ENCODE results near the gene TAF11L12. TPM values are rescaled to one million over a fixed set of nuclear protein-coding genes. Genes with fewer than 3 reads are reported as not detected.
"Not testable (repeated sequence)": the region's sequence is repeated elsewhere in the genome, so short reads cannot be mapped to it uniquely, and the experiment has no call there.

The TAF11L12 gene
- total and polyA plus RNA-seq, 5 donors from 2014 or later = not detected

- Mint-ChIP-seq H3K4me1 (no peaks in the 10 kb centered on the region), H3K36me3 (no peaks in the 10 kb centered on the region), H3K27me3 (no peaks in the 10 kb centered on the region), H3K4me3 (no peak overlapping the region), H3K9me3 (peaks cover 0 to 11% (median 4%) of the 10 kb centered on the region in 7 donors), H3K27ac (no peak overlapping the region)
- ATAC-seq (ENCODE audit: low read depth in 2 of 2) (no peak), DNase-seq (no peak)
- H3K4me1 ChIP-seq (ENCODE audit: control insufficient read depth, insufficient read depth, low read length, poor library complexity, severe bottlenecking) = no peaks in the 10 kb centered on the region
- H3K4me3 ChIP-seq (ENCODE audit: low read depth, low read length) = no peak overlapping the region
- H3K36me3 ChIP-seq (ENCODE audit: control insufficient read depth, insufficient read depth, low read length) = no peaks in the 10 kb centered on the region
- H3K27me3 ChIP-seq (ENCODE audit: control insufficient read depth, insufficient read depth, low read length) = no peaks in the 10 kb centered on the region
- peaks cover 0 to 4% of the 10 kb centered on the region in 2 experiments for H3K9me3 ChIP-seq (ENCODE audit: control insufficient read depth in 2 of 2, low read length in 2 of 2)
- no peak overlapping the region for H3K27ac ChIP-seq (ENCODE audit: insufficient read depth, low read length, poor library complexity, severe bottlenecking)
These were observed 4.8 kb downstream of the TAF11L12 start for GRCh38 chr5:17614872-17615605.

- H3K4me3 ChIP-seq (ENCODE audit: low read depth, low read length) = no peak overlapping the region
- H3K27me3 ChIP-seq (ENCODE audit: control insufficient read depth, insufficient read depth, low read length) = no peaks in the 10 kb centered on the region
- no peaks in the 10 kb centered on the region for H3K27me3 Mint-ChIP-seq
- no peaks in the 10 kb centered on the region for H3K36me3 Mint-ChIP-seq
- H3K9me3 ChIP-seq (ENCODE audit: control insufficient read depth in 2 of 2, low read length in 2 of 2) = peaks cover 0 to 8% of the 10 kb centered on the region in 2 experiments
- H3K4me1 ChIP-seq (ENCODE audit: control insufficient read depth, insufficient read depth, low read length, poor library complexity, severe bottlenecking) = no peaks in the 10 kb centered on the region
- H3K27ac ChIP-seq (ENCODE audit: insufficient read depth, low read length, poor library complexity, severe bottlenecking) = no peak overlapping the region
- no peak overlapping the region for H3K4me3 Mint-ChIP-seq
- H3K9me3 Mint-ChIP-seq = peaks cover 0 to 14% (median 2%) of the 10 kb centered on the region in 7 donors
- no peak for DNase-seq
- ATAC-seq (ENCODE audit: low read depth in 2 of 2) = no peak
- H3K4me1 Mint-ChIP-seq = no peaks in the 10 kb centered on the region
- H3K27ac Mint-ChIP-seq = no peak overlapping the region
- no peaks in the 10 kb centered on the region for H3K36me3 ChIP-seq (ENCODE audit: control insufficient read depth, insufficient read depth, low read length)
These were observed 9.2 kb downstream of the TAF11L12 start for GRCh38 chr5:17619354-17619753.

GRCh38 chr5:17620627-17621026, 10.4 kb downstream of the TAF11L12 start:
- Mint-ChIP-seq H3K4me3 (no peak overlapping the region), H3K4me1 (no peaks in the 10 kb centered on the region), H3K36me3 (no peaks in the 10 kb centered on the region), H3K9me3 (peaks cover 0 to 13% (median 2%) of the 10 kb centered on the region in 7 donors), H3K27ac (no peak overlapping the region), H3K27me3 (no peaks in the 10 kb centered on the region)
- H3K9me3 ChIP-seq (ENCODE audit: control insufficient read depth in 2 of 2, low read length in 2 of 2) = peaks cover 0 to 5% of the 10 kb centered on the region in 2 experiments
- no peak for ATAC-seq (ENCODE audit: low read depth in 2 of 2)
- no peaks in the 10 kb centered on the region for H3K27me3 ChIP-seq (ENCODE audit: control insufficient read depth, insufficient read depth, low read length)
- H3K36me3 ChIP-seq (ENCODE audit: control insufficient read depth, insufficient read depth, low read length) = no peaks in the 10 kb centered on the region
- DNase-seq = no peak
- no peak overlapping the region for H3K4me3 ChIP-seq (ENCODE audit: low read depth, low read length)
- no peak overlapping the region for H3K27ac ChIP-seq (ENCODE audit: insufficient read depth, low read length, poor library complexity, severe bottlenecking)
- H3K4me1 ChIP-seq (ENCODE audit: control insufficient read depth, insufficient read depth, low read length, poor library complexity, severe bottlenecking) = no peaks in the 10 kb centered on the region

DNA sequence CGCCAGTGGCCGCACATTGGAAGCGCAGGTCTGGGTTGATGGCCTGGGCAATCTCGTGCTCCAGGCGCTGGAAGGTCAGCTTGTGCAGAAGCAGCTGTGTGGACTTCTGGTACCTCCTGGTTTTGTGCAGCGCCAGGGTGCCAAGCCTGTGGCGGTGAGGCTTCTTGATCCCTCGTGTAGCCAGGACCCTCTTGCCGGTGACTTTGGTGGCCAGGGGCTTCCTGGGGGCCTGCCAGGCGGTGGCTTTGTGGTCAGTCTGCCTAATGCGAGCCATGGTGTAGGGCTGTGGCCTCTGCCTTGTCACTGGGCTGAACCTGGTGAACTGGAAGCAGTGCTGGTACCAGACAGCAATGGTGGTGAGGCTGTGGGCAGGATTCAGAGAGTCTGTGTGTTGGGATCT, 15.5 kb downstream of the TAF11L12 start:
- no peak for ATAC-seq (ENCODE audit: low read depth in 2 of 2)
- peaks cover 0 to under 1% of the 10 kb centered on the region in 2 experiments for H3K9me3 ChIP-seq (ENCODE audit: control insufficient read depth in 2 of 2, low read length in 2 of 2)
- no peaks in the 10 kb centered on the region for H3K4me1 ChIP-seq (ENCODE audit: control insufficient read depth, insufficient read depth, low read length, poor library complexity, severe bottlenecking)
- no peaks in the 10 kb centered on the region for H3K4me1 Mint-ChIP-seq
- H3K36me3 ChIP-seq (ENCODE audit: control insufficient read depth, insufficient read depth, low read length) = no peaks in the 10 kb centered on the region
- no peaks in the 10 kb centered on the region for H3K27me3 ChIP-seq (ENCODE audit: control insufficient read depth, insufficient read depth, low read length)
- H3K27me3 Mint-ChIP-seq = no peaks in the 10 kb centered on the region
- H3K27ac Mint-ChIP-seq = no peak overlapping the region
- no peaks in the 10 kb centered on the region for H3K36me3 Mint-ChIP-seq
- no peak overlapping the region for H3K27ac ChIP-seq (ENCODE audit: insufficient read depth, low read length, poor library complexity, severe bottlenecking)
- no peak overlapping the region for H3K4me3 Mint-ChIP-seq
- H3K4me3 ChIP-seq (ENCODE audit: low read depth, low read length) = no peak overlapping the region
- DNase-seq = no peak
- H3K9me3 Mint-ChIP-seq = peaks cover 0 to 14% (median 2%) of the 10 kb centered on the region in 7 donors

- DNase-seq; H3K9me3 ChIP-seq (ENCODE audit: control insufficient read depth in 2 of 2, low read length in 2 of 2); H3K4me1 ChIP-seq (ENCODE audit: control insufficient read depth, insufficient read depth, low read length, poor library complexity, severe bottlenecking); H3K36me3 ChIP-seq (ENCODE audit: control insufficient read depth, insufficient read depth, low read length); H3K27ac ChIP-seq (ENCODE audit: insufficient read depth, low read length, poor library complexity, severe bottlenecking); ATAC-seq (ENCODE audit: low read depth in 2 of 2); H3K27ac Mint-ChIP-seq; H3K27me3 Mint-ChIP-seq; H3K36me3 Mint-ChIP-seq; H3K4me3 Mint-ChIP-seq; H3K4me1 Mint-ChIP-seq; H3K4me3 ChIP-seq (ENCODE audit: low read depth, low read length); H3K27me3 ChIP-seq (ENCODE audit: control insufficient read depth, insufficient read depth, low read length): not testable (repeated sequence)
- peaks cover 0 to 16% (median 10%) of the 10 kb centered on the region in 7 donors for H3K9me3 Mint-ChIP-seq
These were observed 21.6 kb downstream of the TAF11L12 start, which contains the start of gene TAF11L13 for GRCh38 chr5:17631788-17632187. Gene TAF11L13 (plus strand): TSS chr5:17632088.

DNA sequence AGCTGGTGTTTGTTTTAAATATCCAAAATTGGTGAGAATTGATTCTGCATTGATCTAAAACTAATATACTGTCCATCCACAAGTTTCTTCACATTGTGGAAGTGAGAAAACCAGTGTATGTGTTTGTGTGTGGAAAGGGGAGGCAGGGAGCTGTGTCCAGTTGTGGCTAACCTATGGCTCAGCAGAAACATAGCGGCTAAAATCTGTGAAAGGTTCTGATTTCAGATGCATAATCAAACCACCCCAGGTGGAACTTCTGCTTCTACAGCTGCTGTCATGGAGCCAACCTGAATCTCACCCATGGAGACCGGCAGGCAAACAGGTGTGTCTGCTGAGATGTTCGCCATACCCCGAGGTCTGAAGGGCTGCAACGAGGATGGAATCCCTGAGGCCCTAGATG, 24.0 kb downstream of the TAF11L12 start, which contains the start of gene TAF11L14:
TSS of gene TAF11L14 (plus strand) at position 301 of the 400 bp plus-strand sequence.
- ATAC-seq (ENCODE audit: low read depth in 2 of 2) (no peak), DNase-seq (no peak)
- no peak within 1 kb of the TSS for H3K4me3 Mint-ChIP-seq
- H3K4me1 Mint-ChIP-seq = no peaks in the 10 kb centered on the region
- Histone ChIP-seq H3K27ac (ENCODE audit: insufficient read depth, low read length, poor library complexity, severe bottlenecking) (no peak within 1 kb of the TSS), H3K27me3 (ENCODE audit: control insufficient read depth, insufficient read depth, low read length) (no peaks in the 10 kb centered on the region), H3K36me3 (ENCODE audit: control insufficient read depth, insufficient read depth, low read length) (no peaks in the 10 kb centered on the region), H3K4me3 (ENCODE audit: low read depth, low read length) (no peak within 1 kb of the TSS), H3K4me1 (ENCODE audit: control insufficient read depth, insufficient read depth, low read length, poor library complexity, severe bottlenecking) (no peaks in the 10 kb centered on the region), H3K9me3 (ENCODE audit: control insufficient read depth in 2 of 2, low read length in 2 of 2) (no peaks in the 10 kb centered on the region)
- no peak within 1 kb of the TSS for H3K27ac Mint-ChIP-seq
- H3K9me3 Mint-ChIP-seq = peaks cover 0 to 17% (median 10%) of the 10 kb centered on the region in 7 donors
- no peaks in the 10 kb centered on the region for H3K27me3 Mint-ChIP-seq
- no peaks in the 10 kb centered on the region for H3K36me3 Mint-ChIP-seq

- H3K9me3 ChIP-seq (ENCODE audit: control insufficient read depth in 2 of 2, low read length in 2 of 2); H3K4me3 Mint-ChIP-seq; H3K4me1 Mint-ChIP-seq; H3K4me1 ChIP-seq (ENCODE audit: control insufficient read depth, insufficient read depth, low read length, poor library complexity, severe bottlenecking); H3K27me3 ChIP-seq (ENCODE audit: control insufficient read depth, insufficient read depth, low read length); DNase-seq; H3K27me3 Mint-ChIP-seq; ATAC-seq (ENCODE audit: low read depth in 2 of 2); H3K4me3 ChIP-seq (ENCODE audit: low read depth, low read length); H3K36me3 Mint-ChIP-seq; H3K36me3 ChIP-seq (ENCODE audit: control insufficient read depth, insufficient read depth, low read length); H3K27ac ChIP-seq (ENCODE audit: insufficient read depth, low read length, poor library complexity, severe bottlenecking): not testable (repeated sequence)
- peaks cover 0 to 19% (median 4%) of the 10 kb centered on the region in 7 donors for H3K9me3 Mint-ChIP-seq
- peak overlapping the region in 1 of 3 donors; percentile 17 for H3K27ac Mint-ChIP-seq
These were observed 39.0 kb downstream of the TAF11L12 start for GRCh38 chr5:17649232-17649631.

DNA sequence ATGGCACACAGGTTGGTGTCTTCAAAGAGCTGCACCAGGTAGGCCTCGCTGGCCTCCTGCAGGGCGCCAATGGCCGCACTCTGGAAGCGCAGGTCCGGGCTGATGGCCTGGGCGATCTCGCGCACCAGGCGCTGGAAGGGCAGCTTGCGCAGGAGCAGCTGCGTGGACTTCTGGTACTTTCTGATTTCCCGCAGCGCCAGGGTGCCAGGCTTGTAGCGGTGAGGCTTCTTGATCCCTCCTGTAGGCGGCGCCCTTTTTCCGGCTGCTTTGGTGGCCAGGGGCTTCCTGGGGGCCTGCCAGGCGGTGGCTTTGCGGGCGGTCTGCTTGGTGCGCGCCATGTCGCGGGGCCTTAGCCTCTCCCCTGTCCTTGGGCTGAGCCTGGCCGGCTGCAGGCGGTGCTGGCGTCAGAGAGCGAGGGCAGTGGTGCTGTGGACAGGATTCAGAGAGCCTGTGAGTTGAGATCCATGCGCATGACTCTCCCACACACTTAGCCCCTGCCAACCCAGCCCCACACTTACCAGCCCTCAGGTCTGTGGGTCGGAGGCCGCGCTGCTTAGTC, 45.1 kb downstream of the TAF11L12 start:
- H3K27ac Mint-ChIP-seq; ATAC-seq (ENCODE audit: low read depth in 2 of 2); H3K27me3 Mint-ChIP-seq: not testable (repeated sequence)

More for the DNA sequence above, 45.1 kb downstream of the TAF11L12 start:
- not testable (repeated sequence) for H3K36me3 ChIP-seq (ENCODE audit: control insufficient read depth, insufficient read depth, low read length); H3K27ac ChIP-seq (ENCODE audit: insufficient read depth, low read length, poor library complexity, severe bottlenecking); DNase-seq; H3K4me3 ChIP-seq (ENCODE audit: low read depth, low read length); H3K4me3 Mint-ChIP-seq; H3K27me3 ChIP-seq (ENCODE audit: control insufficient read depth, insufficient read depth, low read length); H3K36me3 Mint-ChIP-seq; H3K4me1 Mint-ChIP-seq; H3K4me1 ChIP-seq (ENCODE audit: control insufficient read depth, insufficient read depth, low read length, poor library complexity, severe bottlenecking); H3K9me3 ChIP-seq (ENCODE audit: control insufficient read depth in 2 of 2, low read length in 2 of 2)
- H3K9me3 Mint-ChIP-seq = peaks cover 0 to 14% (median 10%) of the 10 kb centered on the region in 7 donors

Data from CD4-positive, CD25-positive, alpha-beta regulatory T cell (primary cell).